Brain microvascular endothelial cell (primary cell): ENCODE measurements around the gene EHD4.

ENCODE experiments used
- DNase-seq: peaks from one replicate; pipeline ENCODE4 v3.0.0-alpha.2; 2020
- H3K27ac ChIP-seq: fragments of 250-450 bp; sonication (Bioruptor Pico); 2 replicates; pipeline ENCODE4 v1.5.1; 2020; ENCODE audit warnings: mild to moderate bottlenecking, moderate library complexity
- H3K27me3 ChIP-seq: fragments of 250-450 bp; sonication (Bioruptor Pico); replicated peaks from 2 replicates; pipeline ENCODE4 v1.5.1; 2020; ENCODE audit warnings: mild to moderate bottlenecking
- H3K36me3 ChIP-seq: fragments of 250-450 bp; sonication (Bioruptor Pico); replicated peaks from 2 replicates; pipeline ENCODE4 v1.5.1; 2020; ENCODE audit warnings: mild to moderate bottlenecking
- H3K4me3 ChIP-seq: 2 replicates; pipeline ENCODE4 v1.5.1; 2011; ENCODE audit warnings: low read depth, mild to moderate bottlenecking, control low read depth, low read length, moderate library complexity
- CTCF ChIP-seq: IDR thresholded peaks from 2 replicates; pipeline ENCODE4 v1.5.1; 2011; ENCODE audit warnings: low read depth, mild to moderate bottlenecking, moderate library complexity, low read length, control low read depth, inconsistent platforms; ENCODE audit errors: missing control alignments
- in situ Hi-C: cut with HindIII; loops from 2 replicates; pipeline ENCODE4 v1.10.0; 2017; ENCODE audit warnings: low sequenced_read_pairs, low pct_ligation_motif_present

The EHD4 gene

DNA sequence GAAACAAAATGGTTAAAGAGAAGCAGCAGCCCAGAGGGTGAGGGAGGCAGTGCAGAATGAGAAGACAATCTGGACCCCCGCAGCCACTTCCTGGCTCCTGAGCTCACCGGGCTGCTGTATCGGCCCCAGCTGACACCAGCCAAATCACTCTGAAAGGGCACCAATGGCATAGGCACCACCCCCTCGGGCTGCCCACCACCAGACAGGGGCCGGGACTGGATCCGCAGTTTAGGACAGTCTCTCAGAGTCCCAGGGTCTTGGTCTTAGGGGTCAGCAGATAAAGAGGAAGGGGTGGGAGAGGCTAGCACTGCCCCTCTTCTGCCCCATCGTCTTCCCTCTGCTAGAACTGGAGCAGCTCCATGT, 17.9 kb upstream of the EHD4 start:
- DNase-seq, result no peak
- in situ Hi-C loops, result no loop called here

DNA sequence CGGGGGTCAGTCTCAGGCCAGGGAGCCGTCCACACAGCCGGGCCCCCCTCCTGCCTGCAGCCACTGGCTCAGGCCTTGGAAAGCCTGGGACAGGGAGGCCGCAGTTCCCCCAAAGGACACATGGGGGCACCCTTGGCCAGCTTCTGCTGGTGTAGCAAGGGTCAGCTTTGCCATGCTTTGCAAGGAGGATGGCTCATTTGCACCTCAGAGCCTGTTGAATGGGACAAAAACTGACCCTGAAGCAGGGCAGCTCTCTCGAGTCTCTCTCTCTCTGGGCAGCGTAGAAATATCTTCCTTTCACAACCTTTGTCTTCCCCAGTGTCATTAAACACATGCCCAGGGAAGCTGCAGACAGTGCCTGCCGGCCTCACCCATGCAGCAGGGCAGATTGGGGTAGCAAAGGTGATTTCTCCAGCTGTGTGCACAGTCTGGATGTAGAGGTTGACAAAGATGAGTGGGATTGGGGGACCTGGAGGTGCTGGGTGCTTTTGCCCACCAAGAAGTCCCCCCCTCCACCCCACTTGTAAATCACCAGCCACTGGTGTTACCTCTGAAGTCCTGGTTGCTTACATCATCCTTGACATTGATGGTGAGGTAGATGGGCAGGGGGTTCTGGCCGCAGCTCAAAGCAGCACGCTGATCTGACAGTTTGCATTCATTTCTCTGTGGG, 17.4 kb upstream of the EHD4 start:
- Histone ChIP-seq H3K27ac (no peak overlapping the region), H3K27me3 (no peaks in the 10 kb centered on the region), H3K4me3 (no peak overlapping the region), H3K36me3 (no peaks in the 10 kb centered on the region)
- DNase-seq, result peak; percentile 75
- peak; percentile 99 for TF ChIP-seq CTCF
- in situ Hi-C loops, result no loop called here

More for the DNA sequence above, 17.9 kb upstream of the EHD4 start:
- no peak for TF ChIP-seq CTCF
- H3K36me3 ChIP-seq, result no peaks in the 10 kb centered on the region
- no peak overlapping the region for H3K4me3 ChIP-seq
- H3K27me3 ChIP-seq, result no peaks in the 10 kb centered on the region
- no peak overlapping the region for H3K27ac ChIP-seq

GRCh38 chr15:41988896-41989572, 16.7 kb upstream of the EHD4 start:
- no peaks in the 10 kb centered on the region for H3K27me3 ChIP-seq
- no peak for DNase-seq
- in situ Hi-C loops, result no loop called here
- no peak overlapping the region for H3K4me3 ChIP-seq
- no peak for TF ChIP-seq CTCF
- H3K27ac ChIP-seq, result no peak overlapping the region
- H3K36me3 ChIP-seq, result no peaks in the 10 kb centered on the region

- DNase-seq, result no peak
- H3K27me3 ChIP-seq, result no peaks in the 10 kb centered on the region
- in situ Hi-C loops, result no loop called here
- H3K4me3 ChIP-seq, result no peak overlapping the region
- H3K27ac ChIP-seq, result no peak overlapping the region
- no peaks in the 10 kb centered on the region for H3K36me3 ChIP-seq
- no peak for TF ChIP-seq CTCF
Measured at GRCh38 chr15:41987925-41988275, 15.5 kb upstream of the EHD4 start.

GRCh38 chr15:41987246-41987924, 15.0 kb upstream of the EHD4 start:
- no peak overlapping the region for H3K4me3 ChIP-seq
- no peaks in the 10 kb centered on the region for H3K27me3 ChIP-seq
- no peak for DNase-seq
- no peak overlapping the region for H3K27ac ChIP-seq
- no peak for TF ChIP-seq CTCF
- no peaks in the 10 kb centered on the region for H3K36me3 ChIP-seq
- in situ Hi-C loops, result no loop called here
